Ectodermal cell (in vitro differentiated cells): ENCODE data around the gene NT5DC3.

Experiments
- H3K27ac ChIP-seq: 2 replicates; pipeline ENCODE4 v1.7.0; 2013; ENCODE audit warnings: mild to moderate bottlenecking, low read depth, low read length; ENCODE audit not compliant: insufficient read depth, poor library complexity, severe bottlenecking
- H3K27me3 ChIP-seq: 2 replicates; pipeline ENCODE4 v1.7.0; 2013; ENCODE audit warnings: mild to moderate bottlenecking, low read length; ENCODE audit not compliant: insufficient read depth, control insufficient read depth, poor library complexity, severe bottlenecking
- H3K36me3 ChIP-seq: one replicate; pipeline ENCODE4 v1.7.0; 2013; ENCODE audit warnings: low read length; ENCODE audit not compliant: control insufficient read depth, insufficient read depth
- H3K4me1 ChIP-seq: one replicate; pipeline ENCODE4 v1.7.0; 2013; ENCODE audit warnings: low read length; ENCODE audit not compliant: control insufficient read depth, insufficient read depth
- H3K4me3 ChIP-seq: 2 replicates; pipeline ENCODE4 v1.7.0; 2013; ENCODE audit warnings: low read depth, low read length, control low read depth; ENCODE audit not compliant: insufficient read depth
- H3K9me3 ChIP-seq: 2 replicates; pipeline ENCODE4 v1.7.0; 2013; ENCODE audit warnings: mild to moderate bottlenecking, low read length, moderate library complexity; ENCODE audit not compliant: control insufficient read depth
- WGBS, 2 experiments: methylation state at CpG; one replicate each; pipeline ENCODE4 v1.1.7; 2013; ENCODE audit warnings: missing lambda C conversion rate in 2 of 2; 5-methylcytosine and 5-hydroxymethylcytosine counted together

Gene NT5DC3

DNA sequence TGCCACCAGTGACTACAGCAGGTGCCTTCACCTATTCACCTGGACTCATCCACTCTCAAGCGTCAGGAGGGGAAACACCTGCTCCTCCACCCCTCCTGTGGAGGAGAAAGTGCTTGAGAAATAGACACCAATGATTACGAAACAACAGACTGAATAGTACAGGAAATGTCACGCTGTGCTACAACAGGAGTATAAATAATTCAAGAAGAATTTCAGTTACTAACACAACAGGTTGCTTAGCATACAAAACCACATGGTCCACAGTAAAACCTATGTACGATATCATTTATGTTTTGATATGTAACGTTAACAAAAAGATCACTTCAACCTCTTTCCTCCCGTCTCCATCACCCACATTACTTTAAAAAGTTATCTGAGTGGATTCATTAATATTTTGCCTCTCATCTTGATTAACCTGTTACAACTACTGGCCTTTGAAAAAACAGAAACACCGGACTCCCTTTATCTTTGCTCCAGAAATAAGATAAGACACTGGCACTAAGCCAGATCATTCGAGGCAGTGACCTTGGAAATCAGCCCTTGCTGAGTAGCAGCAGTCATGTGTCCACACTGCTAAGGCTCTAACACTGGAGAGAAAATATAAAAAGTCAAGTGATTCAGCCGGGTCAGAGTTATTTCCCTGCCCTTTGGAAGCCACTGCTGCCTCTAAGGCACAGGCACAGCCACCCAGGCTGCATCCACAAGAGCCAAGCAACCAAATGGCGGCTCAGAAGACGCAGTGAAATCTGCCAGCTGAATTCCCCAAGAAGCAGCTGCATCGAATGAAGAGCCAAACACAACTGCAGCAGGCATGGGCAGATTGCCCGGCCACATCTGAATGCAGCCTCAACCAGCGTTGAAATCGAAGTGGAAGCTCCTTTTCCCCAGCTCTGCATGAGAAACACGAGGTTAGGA is 40.9 kb downstream of the NT5DC3 start:
- 92 to 93% methylated on average over 16 of the region's 16 CpGs for WGBS, 2 experiments
- Histone ChIP-seq H3K9me3 (no peaks in the 10 kb centered on the region), H3K27me3 (no peaks in the 10 kb centered on the region), H3K4me1 (no peaks in the 10 kb centered on the region), H3K27ac (no peak overlapping the region), H3K36me3 (no peaks in the 10 kb centered on the region), H3K4me3 (no peak overlapping the region)

DNA sequence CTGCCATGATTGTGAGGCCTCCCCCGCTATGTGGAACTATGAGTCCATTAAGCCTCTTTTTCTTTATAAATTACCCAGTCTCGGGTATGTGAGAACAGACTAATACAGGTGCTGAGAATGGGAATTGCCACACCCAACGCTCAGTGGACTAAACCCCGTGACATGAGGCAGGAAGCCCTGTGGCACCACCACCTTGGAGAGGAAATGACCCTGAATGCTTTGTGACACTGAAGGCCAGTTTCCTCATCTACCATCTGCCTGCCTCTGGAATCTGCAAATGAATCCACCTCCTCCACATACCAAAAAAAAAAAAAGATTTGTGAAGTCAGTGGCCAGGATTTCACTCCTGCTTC is 41.6 kb downstream of the NT5DC3 start:
- H3K27ac ChIP-seq, result no peak overlapping the region
- WGBS, 2 experiments, result 94% methylated on average over 4 of the region's 4 CpGs
- no peaks in the 10 kb centered on the region for H3K36me3 ChIP-seq

GRCh38 chr12:103798586-103798985 is 42.4 kb downstream of the NT5DC3 start:
- Histone ChIP-seq H3K9me3 (no peaks in the 10 kb centered on the region), H3K27me3 (no peaks in the 10 kb centered on the region), H3K4me1 (no peaks in the 10 kb centered on the region), H3K27ac (no peak overlapping the region), H3K36me3 (no peaks in the 10 kb centered on the region), H3K4me3 (no peak overlapping the region)
- WGBS, 2 experiments, result 93 to 94% methylated on average over 4 of the region's 4 CpGs

More for the DNA sequence above, 41.6 kb downstream of the NT5DC3 start:
- no peaks in the 10 kb centered on the region for H3K9me3 ChIP-seq
- H3K27me3 ChIP-seq, result no peaks in the 10 kb centered on the region
- H3K4me3 ChIP-seq, result no peak overlapping the region
- H3K4me1 ChIP-seq, result no peaks in the 10 kb centered on the region

- H3K27ac ChIP-seq, result no peak overlapping the region
- no peaks in the 10 kb centered on the region for H3K9me3 ChIP-seq
- WGBS, 2 experiments, result 90 to 94% methylated on average over 4 of the region's 4 CpGs
- H3K36me3 ChIP-seq, result no peaks in the 10 kb centered on the region
- no peaks in the 10 kb centered on the region for H3K27me3 ChIP-seq
- H3K4me1 ChIP-seq, result no peaks in the 10 kb centered on the region
- no peak overlapping the region for H3K4me3 ChIP-seq
Measured at GRCh38 chr12:103794309-103795213, 46.5 kb downstream of the NT5DC3 start.

DNA sequence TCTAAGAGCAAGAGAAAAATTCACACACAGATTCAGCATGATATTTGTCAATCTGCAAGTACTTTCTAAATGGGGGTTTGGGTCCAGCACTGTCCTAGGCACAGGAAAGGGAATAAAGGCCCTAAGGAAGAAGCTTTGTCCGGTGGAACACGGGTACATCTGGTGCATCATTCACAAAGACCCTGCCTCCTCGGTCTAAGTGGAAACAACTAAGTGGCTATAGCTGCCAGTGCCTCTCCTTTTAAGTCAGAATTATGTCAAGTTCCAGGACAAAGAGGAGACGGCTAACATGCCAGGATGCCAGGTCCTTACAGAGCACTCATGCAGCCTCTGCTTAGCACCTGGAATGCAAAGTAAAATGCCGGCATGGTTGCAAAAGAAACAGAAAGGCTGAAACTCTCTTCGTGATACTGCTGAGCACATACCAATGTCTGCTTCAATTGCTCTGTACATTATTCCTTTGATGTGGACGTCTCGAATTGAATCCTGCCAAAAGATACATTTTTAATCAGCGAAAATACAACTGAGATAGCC is 47.5 kb downstream of the NT5DC3 start:
- WGBS, 2 experiments, result 92 to 94% methylated on average over 9 of the region's 9 CpGs
- Histone ChIP-seq H3K4me3 (no peak overlapping the region), H3K36me3 (no peaks in the 10 kb centered on the region), H3K9me3 (no peaks in the 10 kb centered on the region), H3K27me3 (no peaks in the 10 kb centered on the region), H3K27ac (no peak overlapping the region), H3K4me1 (no peaks in the 10 kb centered on the region)

GRCh38 chr12:103793046-103793445 is 48.0 kb downstream of the NT5DC3 start:
- H3K9me3 ChIP-seq, result no peaks in the 10 kb centered on the region
- 91 to 97% methylated on average over 3 of the region's 3 CpGs for WGBS, 2 experiments
- H3K27me3 ChIP-seq, result no peaks in the 10 kb centered on the region
- H3K4me3 ChIP-seq, result no peak overlapping the region
- H3K27ac ChIP-seq, result no peak overlapping the region
- no peaks in the 10 kb centered on the region for H3K36me3 ChIP-seq
- no peaks in the 10 kb centered on the region for H3K4me1 ChIP-seq

GRCh38 chr12:103791350-103791920 is 49.6 kb downstream of the NT5DC3 start:
- Histone ChIP-seq H3K4me3 (no peak overlapping the region), H3K27ac (no peak overlapping the region), H3K9me3 (no peaks in the 10 kb centered on the region), H3K4me1 (no peaks in the 10 kb centered on the region), H3K27me3 (no peaks in the 10 kb centered on the region), H3K36me3 (no peaks in the 10 kb centered on the region)
- WGBS, 2 experiments, result 95 to 96% methylated on average over 10 of the region's 10 CpGs

- Histone ChIP-seq H3K36me3 (no peaks in the 10 kb centered on the region), H3K4me1 (no peaks in the 10 kb centered on the region), H3K4me3 (no peak overlapping the region)
Measured at GRCh38 chr12:103786201-103786600, 54.8 kb downstream of the NT5DC3 start.

GRCh38 chr12:103785243-103786031 is 55.6 kb downstream of the NT5DC3 start:
- WGBS, 2 experiments, result 92 to 96% methylated on average over 4 of the region's 4 CpGs
- Histone ChIP-seq H3K27ac (no peak overlapping the region), H3K4me3 (no peak overlapping the region), H3K36me3 (no peaks in the 10 kb centered on the region), H3K9me3 (no peaks in the 10 kb centered on the region), H3K4me1 (no peaks in the 10 kb centered on the region), H3K27me3 (no peaks in the 10 kb centered on the region)

More at GRCh38 chr12:103786201-103786600, 54.8 kb downstream of the NT5DC3 start:
- H3K27me3 ChIP-seq, result no peaks in the 10 kb centered on the region
- no peaks in the 10 kb centered on the region for H3K9me3 ChIP-seq
- H3K27ac ChIP-seq, result no peak overlapping the region
